Lower leg skin (tissue), 3 donors: ENCODE measurements around the gene MFSD1.

Experiments used
- CTCF ChIP-seq, 3 donors: fragments of 450-650 bp; IDR thresholded peaks; one replicate each; pipeline ENCODE4 v1.5.1; 2016; ENCODE audit warnings: antibody characterized with exemption in 3 of 3, mild to moderate bottlenecking in 3 of 3, moderate library complexity in 2 of 3
- POLR2A ChIP-seq, 2 donors: fragments of 450-650 bp; IDR thresholded peaks; one replicate each; pipeline ENCODE4 v1.6.1; 2016 to 2017; ENCODE audit warnings: antibody characterized with exemption in 2 of 2, mild to moderate bottlenecking in 1 of 2, moderate library complexity in 1 of 2

- TF ChIP-seq CTCF (IDR thresholded peaks at IDR 0.05) (no peak), POLR2A (IDR thresholded peaks at IDR 0.05) (no peak)
Measured at GRCh38 chr3:158769952-158770740, 31.7 kb upstream of the MFSD1 start.
